ENCODE measurements around the gene IL1R2. TPM values are rescaled to one million over a fixed set of nuclear protein-coding genes. Genes with fewer than 3 reads are reported as not detected.
A peak's percentile ranks its signal among the peaks of the same experiment; 100 is the strongest.

The IL1R2 gene
- total RNA-seq, 4 donors from 2014 or later: 55.3 to 103 (median 80.7) TPM

DNA sequence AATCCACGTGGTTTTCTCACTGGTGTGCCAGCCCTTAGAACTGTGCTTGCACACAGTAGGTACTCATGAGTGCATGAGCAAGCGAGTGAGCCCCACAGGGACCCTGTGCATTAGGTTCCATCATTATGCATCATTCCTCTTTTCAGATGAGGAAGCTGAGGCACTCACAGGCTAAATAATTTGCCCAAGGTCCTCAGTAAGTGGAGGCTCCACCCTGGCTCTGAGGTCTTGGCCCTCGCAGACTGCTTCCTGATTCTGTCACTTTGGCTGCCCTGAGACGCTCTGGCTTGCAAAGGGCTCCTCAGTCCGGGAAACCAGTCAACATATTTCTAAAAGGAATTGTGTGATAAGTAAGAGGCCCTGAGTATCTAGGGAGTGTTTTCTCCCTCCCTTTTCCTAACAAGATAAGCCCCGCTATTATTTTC lies 71.7 kb downstream of the IL1R2 start:
- Histone ChIP-seq H3K9me3 (no peaks in the 10 kb centered on the region), H3K27ac (peak overlapping the region; percentile 96), H3K4me3 (no peak overlapping the region), H3K4me1 (peaks cover 68% of the 10 kb centered on the region), H3K27me3 (no peaks in the 10 kb centered on the region), H3K36me3 (no peaks in the 10 kb centered on the region)
- peak in 1 of 2 donors; percentile 83 for DNase-seq (ENCODE audit: low spot score in 2 of 2)
- 30% methylated on average over 6 of the region's 6 CpGs for WGBS
- TF ChIP-seq, protein P1, sequence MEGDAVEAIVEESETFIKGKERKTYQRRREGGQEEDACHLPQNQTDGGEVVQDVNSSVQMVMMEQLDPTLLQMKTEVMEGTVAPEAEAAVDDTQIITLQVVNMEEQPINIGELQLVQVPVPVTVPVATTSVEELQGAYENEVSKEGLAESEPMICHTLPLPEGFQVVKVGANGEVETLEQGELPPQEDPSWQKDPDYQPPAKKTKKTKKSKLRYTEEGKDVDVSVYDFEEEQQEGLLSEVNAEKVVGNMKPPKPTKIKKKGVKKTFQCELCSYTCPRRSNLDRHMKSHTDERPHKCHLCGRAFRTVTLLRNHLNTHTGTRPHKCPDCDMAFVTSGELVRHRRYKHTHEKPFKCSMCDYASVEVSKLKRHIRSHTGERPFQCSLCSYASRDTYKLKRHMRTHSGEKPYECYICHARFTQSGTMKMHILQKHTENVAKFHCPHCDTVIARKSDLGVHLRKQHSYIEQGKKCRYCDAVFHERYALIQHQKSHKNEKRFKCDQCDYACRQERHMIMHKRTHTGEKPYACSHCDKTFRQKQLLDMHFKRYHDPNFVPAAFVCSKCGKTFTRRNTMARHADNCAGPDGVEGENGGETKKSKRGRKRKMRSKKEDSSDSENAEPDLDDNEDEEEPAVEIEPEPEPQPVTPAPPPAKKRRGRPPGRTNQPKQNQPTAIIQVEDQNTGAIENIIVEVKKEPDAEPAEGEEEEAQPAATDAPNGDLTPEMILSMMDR (IDR thresholded peaks at IDR 0.05): no peak
- no peak for TF ChIP-seq EP300 (IDR thresholded peaks at IDR 0.05)
- TF ChIP-seq POLR2AphosphoS5 (IDR thresholded peaks at IDR 0.05): peak in 1 of 3 donors; percentile 47
- TF ChIP-seq POLR2A (IDR thresholded peaks at IDR 0.05): no peak

DNA sequence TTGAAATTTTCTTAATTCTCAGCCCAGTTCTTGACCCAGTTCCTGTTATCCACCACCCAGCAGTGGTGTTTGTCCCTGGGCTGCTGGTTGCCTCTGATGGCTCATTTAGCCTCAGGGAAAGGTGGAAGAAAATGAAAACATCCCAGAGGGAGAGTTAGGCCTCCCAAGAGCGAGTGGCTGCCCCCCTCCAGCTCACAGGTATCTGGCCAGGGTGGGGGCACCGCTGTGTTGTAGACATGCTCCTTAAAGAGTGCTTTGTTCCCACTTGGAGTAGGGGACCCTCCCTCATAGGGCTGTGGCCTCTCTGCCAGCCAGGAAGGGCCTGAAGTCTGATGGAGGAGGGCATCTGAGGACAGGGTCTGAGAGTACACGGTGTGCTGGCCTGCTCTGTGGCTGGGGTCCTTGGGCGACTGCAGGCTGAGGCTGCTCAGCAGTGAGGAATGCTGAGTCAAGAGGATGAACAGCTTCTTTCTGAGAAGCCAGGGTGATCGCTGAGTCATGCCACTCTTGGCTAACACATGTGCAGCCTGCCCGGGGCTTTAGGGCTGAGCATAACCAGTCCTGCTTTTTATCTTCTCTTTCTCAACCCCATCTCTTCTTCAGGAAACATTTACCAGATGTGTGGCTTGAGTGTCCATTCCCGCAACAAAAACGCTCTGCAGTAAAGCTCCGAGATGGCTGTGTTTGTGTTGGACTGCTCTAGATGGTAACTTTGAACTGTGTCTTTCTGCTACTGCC lies 72.3 kb downstream of the IL1R2 start:
- Histone ChIP-seq H3K27me3 (no peaks in the 10 kb centered on the region), H3K4me3 (no peak overlapping the region), H3K36me3 (no peaks in the 10 kb centered on the region), H3K27ac (peak overlapping the region; percentile 96), H3K9me3 (no peaks in the 10 kb centered on the region), H3K4me1 (peaks cover 63% of the 10 kb centered on the region)
- WGBS: 14% methylated on average over 9 of the region's 9 CpGs
- peak; percentile 94 to 95 for DNase-seq (ENCODE audit: low spot score in 2 of 2)
- TF ChIP-seq POLR2A (IDR thresholded peaks at IDR 0.05) (no peak), POLR2AphosphoS5 (IDR thresholded peaks at IDR 0.05) (peak in 2 of 3 donors; percentile 94 to 95), EP300 (IDR thresholded peaks at IDR 0.05) (peak; percentile 87)
- TF ChIP-seq, protein P1 (IDR thresholded peaks at IDR 0.05): no peak

DNA sequence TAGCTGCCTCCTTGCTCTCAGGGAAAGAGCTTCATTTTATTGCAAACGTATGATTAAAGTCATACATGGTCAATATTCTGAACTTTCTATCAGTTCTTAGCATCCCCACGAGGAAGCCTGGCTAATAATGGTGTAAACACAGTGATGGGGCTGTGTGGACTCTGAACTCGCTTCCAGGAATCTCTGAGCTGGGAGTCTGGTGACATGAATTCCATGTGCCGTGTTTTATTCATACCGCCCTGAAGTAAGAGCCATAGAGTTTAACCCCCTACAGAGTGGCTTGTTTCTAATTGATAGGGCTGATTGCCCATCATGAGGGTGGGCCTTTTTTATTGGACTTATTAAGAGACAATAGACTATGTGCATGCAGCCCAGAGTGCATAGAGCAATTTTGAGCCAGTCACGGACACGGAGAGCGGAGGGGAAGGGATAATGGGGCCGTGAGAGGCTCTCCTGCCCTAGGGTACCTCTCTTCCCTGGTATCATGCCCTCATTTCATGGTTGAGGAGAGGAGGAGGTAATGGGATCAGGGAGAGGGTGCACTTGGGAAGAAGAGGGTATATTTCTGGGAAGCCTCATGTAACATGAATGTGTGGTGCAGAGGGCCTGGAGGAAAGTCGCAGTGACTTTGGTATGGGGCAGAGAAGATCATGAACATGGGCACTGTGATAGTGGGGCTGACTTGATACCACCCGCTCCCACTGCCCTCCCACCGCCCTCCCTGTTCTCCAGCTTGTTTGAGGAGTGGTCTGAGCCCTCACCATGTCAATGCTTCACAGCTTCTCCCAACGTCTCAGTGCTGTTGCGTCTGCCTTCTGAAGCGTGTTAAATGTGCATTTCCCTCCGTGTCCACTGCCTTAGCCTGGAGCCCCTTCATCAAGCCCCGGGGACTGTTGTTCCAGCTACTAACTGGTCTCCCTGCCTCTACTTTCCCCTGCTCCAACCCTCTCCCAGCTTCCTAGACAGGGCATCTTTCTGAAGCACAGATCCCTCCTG lies 73.2 kb downstream of the IL1R2 start:
- no peak for DNase-seq (ENCODE audit: low spot score in 2 of 2)
- H3K36me3 ChIP-seq: no peaks in the 10 kb centered on the region
- no peaks in the 10 kb centered on the region for H3K9me3 ChIP-seq
- no peaks in the 10 kb centered on the region for H3K27me3 ChIP-seq
- no peak overlapping the region for H3K4me3 ChIP-seq
- peak overlapping the region; percentile 96 for H3K27ac ChIP-seq
- WGBS: 64% methylated on average over 17 of the region's 17 CpGs
- H3K4me1 ChIP-seq: peaks cover 60% of the 10 kb centered on the region
- TF ChIP-seq POLR2AphosphoS5 (IDR thresholded peaks at IDR 0.05): no peak
- no peak for TF ChIP-seq POLR2A (IDR thresholded peaks at IDR 0.05)
- TF ChIP-seq EP300 (IDR thresholded peaks at IDR 0.05): no peak
- TF ChIP-seq, protein P1 (IDR thresholded peaks at IDR 0.05): no peak

DNA sequence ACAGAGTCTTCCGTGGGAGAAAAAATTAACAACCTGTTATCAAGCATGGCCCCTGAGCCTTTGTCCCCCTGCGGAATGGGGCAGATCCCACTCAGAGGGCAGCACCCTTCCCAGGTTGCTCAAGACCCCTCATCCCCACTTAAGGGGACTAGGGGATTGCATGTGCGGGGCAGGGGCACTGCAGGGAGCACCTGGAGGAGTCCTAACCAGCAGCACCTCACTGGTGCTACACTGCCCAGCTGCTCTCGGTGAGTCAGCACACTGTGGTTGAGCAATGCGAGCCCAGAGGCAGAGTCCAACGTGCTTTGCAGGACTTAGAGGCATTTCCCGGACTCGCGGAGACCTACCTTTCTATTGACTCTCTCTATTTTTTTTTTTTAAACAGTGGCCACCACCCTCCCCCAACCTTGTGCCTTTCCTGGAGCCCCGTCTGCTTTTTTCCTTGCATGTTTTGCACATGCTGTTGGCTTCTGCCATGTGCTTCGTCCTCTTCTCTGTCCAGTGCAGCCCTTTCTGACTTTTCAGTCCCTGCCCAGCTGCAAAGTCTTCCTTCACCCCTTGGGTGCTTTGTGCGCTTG lies 74.0 kb downstream of the IL1R2 start:
- DNase-seq (ENCODE audit: low spot score in 2 of 2): no peak
- TF ChIP-seq POLR2A (IDR thresholded peaks at IDR 0.05): no peak
- TF ChIP-seq, protein P1 (IDR thresholded peaks at IDR 0.05): no peak
- no peak for TF ChIP-seq POLR2AphosphoS5 (IDR thresholded peaks at IDR 0.05)
- TF ChIP-seq EP300 (IDR thresholded peaks at IDR 0.05): no peak
- no peak overlapping the region for H3K4me3 ChIP-seq
- H3K27me3 ChIP-seq: no peaks in the 10 kb centered on the region
- H3K36me3 ChIP-seq: no peaks in the 10 kb centered on the region
- peak overlapping the region; percentile 96 for H3K27ac ChIP-seq
- H3K9me3 ChIP-seq: no peaks in the 10 kb centered on the region
- WGBS: 82% methylated on average over 12 of the region's 12 CpGs
- peaks cover 58% of the 10 kb centered on the region for H3K4me1 ChIP-seq

All from suprapubic skin (tissue), 4 donors.